Activated CD4-positive, CD25-positive, alpha-beta regulatory T cell treated with anti-CD3 and anti-CD28 coated beads, Interleukin-2, amount 50 U/mL, for 72 hours (primary cell): ENCODE measurements around the gene FHAD1.
A peak's percentile ranks its signal among the peaks of the same experiment; 100 is the strongest.
"Not testable (repeated sequence)": the region's sequence is repeated elsewhere in the genome, so short reads cannot be mapped to it uniquely, and the experiment has no call there.

Experiments
- DNase-seq: peaks from one replicate; pipeline ENCODE4 v3.0.0; 2021

FHAD1 gene

DNA sequence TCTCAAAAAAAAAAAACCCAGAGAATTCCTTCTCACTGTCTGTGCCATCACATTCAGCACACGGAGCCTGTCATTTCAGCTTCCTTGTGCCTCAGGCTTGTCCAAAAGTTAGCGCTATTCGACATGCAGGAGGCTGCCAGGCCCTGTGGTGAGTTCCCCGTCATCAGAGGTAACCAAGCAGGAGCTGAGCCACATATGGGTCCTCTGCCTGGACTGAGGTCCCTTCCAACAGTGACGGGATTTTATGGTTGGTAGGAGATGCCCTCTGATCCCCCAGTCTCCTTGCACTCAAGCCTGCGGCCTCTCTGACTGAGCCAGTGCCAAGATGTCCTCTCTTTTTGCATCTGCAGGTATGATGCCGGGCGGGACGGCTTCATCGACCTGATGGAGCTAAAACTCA is 178.5 kb downstream of the FHAD1 start:
- no peak for DNase-seq

DNA sequence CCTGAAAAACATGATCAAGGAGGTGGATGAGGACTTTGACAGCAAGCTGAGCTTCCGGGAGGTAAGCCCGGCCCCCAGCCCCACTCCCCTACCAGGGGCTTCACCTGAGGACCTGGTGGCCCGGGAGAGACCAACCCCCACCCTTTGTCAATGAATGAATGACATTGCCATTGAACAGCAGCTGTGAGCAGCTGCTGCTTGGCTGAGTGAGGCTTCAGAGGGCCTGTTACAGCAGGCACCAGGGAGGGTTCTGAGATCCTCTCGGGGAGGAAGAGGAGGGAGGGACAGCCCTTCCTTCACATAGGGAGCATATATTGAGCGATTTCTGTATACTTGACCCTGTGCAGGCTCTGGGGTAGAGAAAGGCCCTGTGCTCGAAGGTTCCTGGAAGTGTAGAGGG is 178.9 kb downstream of the FHAD1 start:
- no peak for DNase-seq

DNA sequence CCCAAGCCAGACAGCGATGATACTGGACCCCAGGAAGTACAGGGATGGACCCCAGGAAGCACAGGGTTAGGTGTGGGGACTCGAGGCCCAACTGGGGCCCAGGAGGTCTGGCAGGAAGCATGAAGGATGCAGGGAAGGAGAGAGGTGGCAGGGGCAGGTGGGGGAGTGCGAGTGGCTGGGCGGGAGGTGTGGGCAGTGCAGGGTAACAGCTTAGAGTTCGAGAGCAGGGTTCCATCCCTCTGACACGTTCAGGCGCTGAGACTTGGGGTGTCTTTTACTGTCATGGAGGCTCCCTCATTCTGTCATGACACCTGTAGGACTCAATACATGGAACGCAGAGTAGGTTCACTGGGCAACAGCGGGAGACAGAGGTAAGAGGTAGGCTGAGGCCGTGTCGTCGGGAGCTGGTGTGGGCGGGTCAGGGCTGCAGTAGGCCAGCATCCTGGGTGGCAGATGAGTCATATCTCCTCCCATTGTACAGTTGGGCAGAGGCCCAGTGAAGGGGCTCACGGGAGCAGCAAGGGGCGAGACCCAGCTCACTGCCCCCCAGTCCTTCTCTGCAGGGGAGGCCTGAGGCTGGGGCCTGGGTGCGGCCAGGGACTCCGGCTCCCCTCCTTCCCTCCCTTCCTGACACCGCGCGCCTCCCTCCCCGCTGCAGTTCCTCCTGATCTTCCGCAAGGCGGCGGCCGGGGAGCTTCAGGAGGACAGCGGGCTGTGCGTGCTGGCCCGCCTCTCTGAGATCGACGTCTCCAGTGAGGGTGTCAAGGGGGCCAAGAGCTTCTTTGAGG is 179.7 kb downstream of the FHAD1 start:
- no peak for DNase-seq

DNA sequence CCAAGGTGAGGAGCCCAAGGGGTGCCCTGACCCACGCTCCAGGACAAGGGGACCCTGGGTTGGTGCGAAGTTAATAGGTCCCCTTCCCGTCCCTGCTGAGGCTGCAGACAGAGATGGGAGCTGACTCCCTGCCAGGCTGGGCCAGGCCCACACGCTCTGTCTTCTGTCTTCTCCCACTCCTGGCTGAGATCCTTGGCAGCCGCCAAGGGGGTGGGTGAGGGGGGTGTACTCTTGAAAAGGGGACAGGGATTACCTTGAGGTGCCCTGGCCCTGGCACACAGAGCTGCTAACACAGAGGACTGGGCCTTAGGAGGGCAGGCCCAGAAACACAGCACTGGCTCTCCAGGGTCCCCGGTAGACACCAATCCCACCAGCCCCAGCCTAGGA is 180.2 kb downstream of the FHAD1 start:
- DNase-seq, result no peak

DNA sequence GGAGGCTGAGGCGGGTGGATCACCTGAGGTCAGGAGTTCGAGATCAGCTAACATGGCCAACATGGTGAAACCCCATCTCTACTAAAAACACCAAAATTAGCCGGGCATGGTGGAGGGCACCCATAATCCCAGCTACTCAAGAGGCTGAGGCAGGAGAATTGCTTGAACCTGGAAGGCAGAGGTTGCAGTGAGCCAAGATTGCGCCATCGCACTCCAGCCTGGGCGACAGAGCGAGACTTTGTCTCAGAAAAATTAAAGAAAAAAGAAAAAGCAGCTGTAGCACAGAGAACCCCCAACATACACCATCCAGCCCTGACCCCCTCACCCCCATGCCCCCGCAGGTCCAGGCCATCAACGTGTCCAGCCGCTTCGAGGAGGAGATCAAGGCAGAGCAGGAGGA is 181.2 kb downstream of the FHAD1 start:
- not testable (repeated sequence) for DNase-seq

DNA sequence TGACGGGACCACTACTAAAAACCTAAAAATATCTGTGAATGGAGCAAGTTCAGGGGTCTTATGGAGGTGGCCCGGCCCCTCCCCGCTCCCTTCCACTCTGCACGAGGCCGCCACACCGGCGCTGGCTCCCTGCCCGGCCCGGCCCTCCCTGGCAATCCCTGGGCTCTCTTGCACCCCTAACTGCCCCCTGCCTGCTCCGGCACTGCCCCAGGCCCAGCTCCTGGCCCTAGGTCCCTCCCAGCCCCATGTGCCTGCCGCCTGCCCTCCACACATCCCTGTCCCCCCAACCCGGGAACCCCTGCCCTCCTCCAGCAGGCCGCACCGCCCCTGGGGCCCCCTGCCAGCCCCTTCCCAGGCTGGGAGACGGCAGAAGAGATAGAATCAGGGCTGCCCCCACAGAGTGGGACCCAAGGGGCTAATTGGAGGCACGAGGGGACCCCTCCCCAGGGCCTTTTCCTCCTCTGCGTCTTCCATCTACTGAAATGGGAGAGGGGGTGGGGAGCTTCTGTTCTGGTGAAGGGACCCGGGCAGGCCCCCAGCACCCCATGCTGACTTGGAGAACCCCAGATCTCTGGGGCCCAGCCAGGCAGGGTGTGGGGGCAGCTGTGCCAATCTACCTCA is 181.9 kb downstream of the FHAD1 start:
- no peak for DNase-seq

DNA sequence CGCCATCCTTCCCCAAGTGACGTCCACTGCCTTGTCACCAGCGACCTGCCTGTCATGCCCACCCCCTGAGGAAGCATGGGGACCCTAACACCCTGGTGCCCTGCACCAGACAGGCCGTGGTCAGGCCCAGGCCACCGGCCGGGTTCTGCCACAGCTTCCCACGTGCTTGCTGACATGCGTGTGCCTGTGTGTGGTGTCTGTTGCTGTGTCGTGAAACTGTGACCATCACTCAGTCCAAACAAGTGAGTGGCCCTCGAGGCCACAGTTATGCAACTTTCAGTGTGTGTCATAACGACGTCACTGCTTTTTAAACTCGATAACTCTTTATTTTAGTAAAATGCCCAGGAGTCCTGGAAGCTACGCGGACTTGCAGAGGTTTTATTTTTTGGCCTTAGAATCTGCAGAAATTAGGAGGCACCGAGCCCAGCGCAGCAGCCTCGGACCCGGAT is 182.7 kb downstream of the FHAD1 start:
- no peak for DNase-seq

DNA sequence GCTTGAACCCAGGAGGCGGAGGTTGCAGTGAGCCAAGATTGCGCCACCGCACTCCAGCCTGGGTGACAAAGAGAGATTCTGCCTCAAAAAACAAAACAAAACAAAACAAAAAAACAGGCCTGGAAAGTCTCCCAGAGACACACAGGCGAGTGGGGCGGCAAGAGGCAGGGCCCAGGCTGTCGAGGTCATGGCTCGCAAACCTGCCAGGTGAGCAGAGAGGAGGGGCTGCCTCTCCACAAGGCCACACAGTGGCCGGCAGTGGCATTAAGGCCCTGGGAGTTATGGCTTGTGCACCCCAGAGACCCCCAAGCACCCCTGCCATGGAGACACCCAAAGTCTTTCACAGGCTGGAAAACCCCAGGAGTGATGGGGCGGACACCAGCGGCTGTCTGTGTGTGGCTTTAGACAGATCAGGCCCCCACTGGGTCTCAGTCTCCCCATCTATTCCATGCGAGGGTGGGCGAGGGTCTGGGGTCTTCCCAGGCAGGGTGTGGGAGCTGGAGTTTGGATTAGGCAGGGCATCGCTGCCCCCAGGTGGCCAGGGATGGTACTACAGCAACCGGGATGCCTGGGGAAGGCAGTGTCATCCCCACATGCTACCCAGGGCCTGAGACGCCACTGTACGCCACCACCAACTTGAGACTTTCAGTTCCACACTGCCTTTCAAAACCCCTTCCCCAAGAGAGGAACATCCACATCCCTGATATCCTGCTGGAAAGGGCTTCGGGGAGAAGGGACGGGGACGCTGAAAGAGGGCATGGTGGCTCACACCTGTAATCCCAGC is 184.0 kb downstream of the FHAD1 start:
- DNase-seq, result peak; percentile 85

DNA sequence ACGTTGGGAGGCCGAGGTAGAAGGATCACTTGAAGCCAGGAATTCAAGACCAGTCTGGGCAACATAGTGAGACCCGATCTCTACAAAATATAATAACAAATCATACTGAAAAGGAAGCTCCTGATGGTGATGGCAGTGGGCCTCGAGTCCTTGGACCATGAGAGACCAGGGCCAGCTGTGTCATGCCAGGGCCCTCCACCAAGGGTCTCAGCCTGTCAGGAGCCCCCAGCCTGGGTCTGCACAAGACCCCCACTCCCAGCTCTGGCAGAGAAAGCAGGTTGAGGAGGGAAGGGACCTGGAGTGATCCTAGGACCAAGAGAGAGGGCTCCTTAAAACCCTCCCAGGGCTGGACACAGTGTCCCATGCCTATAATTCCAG is 184.5 kb downstream of the FHAD1 start:
- no peak for DNase-seq

DNA sequence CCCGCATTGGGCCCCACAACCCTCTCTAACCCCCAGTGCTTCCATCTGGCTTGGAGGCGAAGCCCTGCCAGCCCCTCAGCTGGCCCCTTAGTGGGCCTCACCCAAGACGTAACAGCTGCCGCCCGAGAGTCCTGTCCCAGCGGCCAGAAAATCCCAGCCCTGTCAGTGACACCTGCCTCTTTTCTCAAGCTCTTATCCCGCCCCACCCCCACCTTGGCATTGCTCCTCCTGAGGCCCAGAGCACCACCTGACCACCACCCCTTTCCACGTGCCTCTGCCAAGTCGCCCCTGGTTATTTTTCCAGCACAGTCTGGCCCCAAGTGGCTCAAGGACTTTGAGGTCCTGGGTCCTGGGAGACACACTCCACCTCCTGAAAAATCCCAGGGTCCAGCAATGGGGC is 185.3 kb downstream of the FHAD1 start:
- DNase-seq, result no peak

DNA sequence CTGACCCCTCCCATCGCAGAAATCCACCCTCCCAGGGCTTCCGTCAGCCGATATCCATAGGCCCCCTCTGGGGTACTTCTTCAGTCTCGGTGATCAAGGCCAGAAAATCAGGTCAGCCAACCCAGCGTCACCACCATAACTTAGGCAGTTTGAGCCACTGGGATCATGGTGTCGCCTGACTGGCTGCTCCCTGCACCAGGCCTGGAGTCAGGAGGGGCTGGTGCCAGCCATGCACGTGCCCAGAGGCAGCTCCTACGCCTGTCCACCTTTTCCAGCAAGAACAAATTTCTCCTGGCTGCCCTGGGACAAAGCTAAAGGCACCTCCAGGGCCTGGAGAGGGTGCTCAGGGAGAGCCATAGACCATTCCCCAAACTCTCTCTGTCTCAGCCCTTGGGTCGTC is 186.4 kb downstream of the FHAD1 start:
- DNase-seq, result no peak

DNA sequence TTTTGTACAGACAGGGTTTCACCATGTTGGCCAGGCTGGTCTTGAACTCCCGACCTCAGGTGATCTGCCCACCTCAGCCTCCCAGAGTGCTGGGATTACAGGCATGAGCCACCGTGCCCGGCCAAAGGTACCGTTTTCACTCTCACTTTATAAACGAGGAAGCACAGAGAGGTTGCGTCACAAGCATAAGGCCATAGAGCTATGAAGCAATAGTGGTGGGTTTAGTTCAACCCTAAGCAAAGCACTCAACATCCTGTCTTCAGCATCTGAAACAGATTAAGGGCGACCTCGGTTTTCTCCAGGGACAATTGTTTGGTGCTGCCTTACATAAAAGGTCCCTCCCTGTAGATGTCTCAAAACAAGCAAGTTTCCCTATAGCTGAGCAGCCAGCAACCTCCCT is 187.7 kb downstream of the FHAD1 start:
- not testable (repeated sequence) for DNase-seq

DNA sequence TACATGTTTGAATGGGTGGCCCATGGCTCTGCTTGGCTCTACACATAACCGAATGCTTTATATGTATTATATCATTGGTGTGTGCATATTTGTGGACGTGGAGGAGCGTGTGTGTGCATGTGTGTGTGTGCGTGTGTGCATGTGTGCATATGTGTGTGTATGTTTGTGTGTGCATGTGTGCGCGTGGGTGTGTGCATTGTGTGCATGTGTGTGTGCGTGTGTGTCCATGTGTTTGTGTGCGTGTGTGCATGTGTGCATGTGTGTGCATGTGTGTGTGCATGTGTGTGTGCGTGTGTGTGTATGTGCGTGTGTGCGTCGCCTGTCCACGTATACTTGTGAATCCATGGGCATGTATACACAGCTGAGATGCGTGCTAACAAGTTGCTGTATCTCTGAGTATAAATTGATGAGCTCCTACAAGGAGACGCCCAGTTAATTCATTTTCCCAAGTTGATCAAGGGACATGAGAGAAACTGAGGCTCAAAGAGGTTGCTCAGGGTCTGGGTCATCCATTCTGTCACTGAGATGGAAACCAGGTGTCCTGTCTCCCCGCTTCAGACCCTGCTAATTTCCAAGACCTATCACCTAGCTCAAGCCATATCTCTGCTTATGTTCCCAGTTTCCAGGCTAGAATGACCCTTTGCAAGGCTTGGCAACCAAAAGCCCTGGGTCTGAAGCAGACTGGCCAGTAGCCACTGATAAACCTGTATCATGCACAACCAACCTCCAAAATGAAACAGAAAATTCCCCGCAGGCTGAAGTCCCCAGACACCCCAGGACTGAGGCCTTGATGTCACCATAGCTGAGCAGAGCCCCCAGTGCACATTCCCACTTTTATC is 188.4 kb downstream of the FHAD1 start:
- DNase-seq, result no peak

DNA sequence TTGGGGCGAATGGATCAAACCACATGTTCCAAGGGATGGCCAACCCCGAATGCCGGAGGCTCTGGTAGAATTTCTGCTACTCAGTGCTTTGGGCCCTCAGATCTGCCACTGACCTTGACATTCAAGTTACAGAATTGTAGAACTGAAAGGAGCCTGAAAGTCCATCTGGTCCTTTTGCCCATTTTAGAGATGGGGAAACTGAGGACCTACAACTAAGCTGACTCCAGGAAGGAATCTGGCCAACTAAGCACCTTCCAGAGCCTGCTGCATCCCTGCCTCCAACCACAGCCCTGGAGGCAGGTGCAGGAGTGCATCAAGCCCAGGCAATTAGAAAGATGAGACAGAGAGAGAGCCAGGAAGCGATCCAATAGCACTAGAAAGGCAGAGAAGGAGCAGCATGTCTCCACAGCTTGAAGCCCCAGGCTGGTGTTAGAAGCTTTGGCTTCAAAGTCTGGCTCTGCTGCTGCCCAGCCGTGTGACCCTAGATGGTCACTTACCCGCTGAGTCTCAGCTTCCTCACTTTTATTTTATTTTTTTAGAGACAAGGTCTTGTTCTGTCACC is 189.9 kb downstream of the FHAD1 start:
- no peak for DNase-seq

DNA sequence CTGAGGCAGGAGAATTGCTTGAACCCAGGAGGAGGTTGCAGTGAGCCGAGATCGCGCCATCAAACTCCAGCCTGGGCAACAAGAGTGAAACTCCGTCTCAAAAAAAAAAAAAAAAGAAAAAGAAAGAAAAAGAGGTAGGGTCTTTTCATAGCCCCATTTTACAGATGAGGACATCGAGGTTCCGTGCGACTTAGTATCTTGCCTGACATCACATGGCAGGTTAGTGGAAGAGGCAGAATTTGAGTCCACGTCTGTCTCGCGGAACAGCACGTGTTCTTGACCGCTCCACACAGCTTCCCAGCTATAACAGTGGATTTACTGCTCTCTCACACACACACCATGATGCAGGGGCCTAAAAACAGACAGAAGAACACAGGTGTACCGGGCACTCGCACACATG is 192.3 kb downstream of the FHAD1 start:
- DNase-seq, result no peak

DNA sequence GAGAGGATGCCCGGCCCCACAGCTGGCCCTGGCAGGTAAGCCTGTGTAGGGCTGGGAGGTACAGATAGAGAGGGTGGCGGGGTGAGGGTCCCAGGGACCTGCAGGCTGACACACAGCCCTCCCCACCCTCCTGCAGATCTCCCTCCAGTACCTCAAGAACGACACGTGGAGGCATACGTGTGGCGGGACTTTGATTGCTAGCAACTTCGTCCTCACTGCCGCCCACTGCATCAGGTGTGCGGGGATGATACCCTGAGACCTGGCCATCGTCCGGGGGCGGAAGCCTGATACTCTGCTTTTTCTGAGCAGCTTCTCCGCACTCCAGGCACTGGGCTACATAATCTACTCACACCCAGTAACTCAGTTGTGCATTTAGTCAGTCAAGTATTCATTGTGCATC is 193.3 kb downstream of the FHAD1 start:
- DNase-seq, result no peak

DNA sequence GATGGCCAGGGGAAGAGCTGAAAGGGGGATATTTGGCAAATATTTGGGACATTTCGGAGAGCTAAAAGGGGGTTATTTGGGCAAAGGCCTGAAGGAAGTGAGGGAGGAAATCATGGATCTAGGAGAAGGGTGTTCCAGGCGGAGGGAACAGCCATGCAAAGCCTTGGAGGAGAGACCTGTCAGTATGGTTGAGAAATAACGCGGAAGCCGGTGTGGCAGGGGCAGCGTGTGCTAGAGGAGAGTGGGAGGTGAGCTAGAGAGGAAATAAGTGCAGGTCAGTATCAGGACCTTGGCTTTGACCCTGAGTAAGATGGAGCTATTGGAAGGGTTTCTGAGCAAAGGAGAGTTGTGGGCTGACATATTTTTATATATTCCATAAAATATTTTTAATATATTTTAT is 194.2 kb downstream of the FHAD1 start:
- DNase-seq, result no peak

DNA sequence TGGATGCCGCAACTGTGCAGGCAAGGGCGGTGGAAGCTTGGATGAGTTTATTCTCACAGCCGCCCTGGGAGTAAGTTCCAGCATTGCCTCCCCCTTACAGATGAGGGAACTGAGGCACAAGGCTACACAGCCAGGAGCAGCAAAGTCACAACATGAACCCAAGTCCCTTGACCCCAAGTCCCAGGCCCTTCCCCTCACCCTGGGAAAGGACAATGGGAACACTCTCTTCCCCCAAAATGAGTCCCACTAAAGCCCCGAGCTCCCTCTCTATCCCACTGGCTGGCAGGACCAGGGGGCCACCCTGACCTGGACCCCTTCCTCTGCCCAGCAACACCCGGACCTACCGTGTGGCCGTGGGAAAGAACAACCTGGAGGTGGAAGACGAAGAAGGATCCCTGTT is 195.1 kb downstream of the FHAD1 start:
- DNase-seq, result no peak

DNA sequence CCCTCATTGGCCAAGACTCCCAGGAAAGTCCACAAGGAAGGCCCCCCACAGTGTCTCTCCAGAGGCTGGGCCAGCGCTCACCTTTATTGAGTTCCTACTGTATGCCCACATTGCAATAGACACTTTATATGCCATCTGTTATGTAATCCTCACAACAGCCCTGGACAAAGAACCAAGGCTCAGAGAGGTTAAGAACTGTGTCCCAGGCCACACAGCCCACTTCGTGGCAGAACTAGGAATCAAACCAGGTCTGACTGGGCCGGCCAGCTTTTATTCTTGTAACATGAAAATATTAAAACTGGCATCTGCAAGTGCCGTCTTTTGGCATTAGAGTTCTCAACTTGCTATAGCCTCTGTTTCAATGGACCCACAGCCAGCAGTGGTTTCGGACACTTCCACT is 195.7 kb downstream of the FHAD1 start:
- DNase-seq, result no peak

DNA sequence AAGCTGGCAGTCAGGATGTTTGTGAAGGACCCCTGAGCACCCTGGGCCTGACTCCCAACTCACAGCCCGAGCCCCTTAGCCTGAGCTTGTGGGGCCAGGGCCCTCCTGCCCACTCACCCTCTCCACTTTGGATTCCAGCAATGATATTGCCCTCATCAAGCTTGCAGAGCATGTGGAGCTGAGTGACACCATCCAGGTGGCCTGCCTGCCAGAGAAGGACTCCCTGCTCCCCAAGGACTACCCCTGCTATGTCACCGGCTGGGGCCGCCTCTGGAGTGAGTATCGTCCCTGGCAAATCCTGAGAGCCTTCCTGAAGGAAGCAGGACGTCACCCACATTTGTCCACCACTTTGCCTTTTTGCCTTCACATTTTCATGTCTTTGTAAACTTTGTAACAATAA is 196.3 kb downstream of the FHAD1 start:
- no peak for DNase-seq

DNA sequence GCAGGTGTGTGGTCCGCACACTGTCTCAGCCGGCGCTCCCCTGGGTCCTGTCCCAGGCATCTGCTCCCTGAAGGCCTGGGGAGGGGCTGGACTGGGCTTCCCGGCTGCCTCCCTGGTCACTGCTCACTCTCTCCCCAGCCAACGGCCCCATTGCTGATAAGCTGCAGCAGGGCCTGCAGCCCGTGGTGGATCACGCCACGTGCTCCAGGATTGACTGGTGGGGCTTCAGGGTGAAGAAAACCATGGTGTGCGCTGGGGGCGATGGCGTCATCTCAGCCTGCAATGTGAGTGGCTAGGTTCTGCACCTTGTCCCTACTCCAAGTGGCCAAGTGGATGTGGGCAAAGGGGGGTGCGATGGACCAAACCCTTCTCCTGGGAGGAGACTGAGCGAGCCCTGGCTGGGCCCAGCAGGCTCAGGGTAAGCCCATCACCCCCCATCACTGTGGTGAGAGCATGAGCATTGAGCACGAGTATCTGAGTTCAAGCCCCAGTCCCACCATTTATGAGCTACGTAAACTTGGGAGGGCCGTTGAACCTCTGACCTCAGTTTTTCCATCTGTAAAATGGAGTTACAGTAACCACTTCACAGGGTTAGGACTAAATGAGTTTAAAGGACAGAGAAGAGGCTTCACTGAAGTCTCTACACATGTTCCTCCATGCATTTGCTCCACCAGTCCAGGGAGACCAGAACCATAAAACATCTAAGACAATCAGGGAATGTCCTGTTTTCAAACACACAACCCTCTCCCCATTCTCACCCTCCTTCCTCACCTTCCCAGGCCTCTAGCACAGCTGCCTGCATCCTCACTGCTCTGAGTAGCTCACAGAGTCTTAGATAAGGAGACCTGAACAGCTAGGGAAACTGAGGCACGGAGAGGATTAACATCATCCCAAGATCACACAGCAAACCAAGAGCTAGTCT is 197.7 kb downstream of the FHAD1 start:
- no peak for DNase-seq
